CD4-positive, alpha-beta memory T cell (primary cell): ENCODE results near the gene BLM. TPM values are rescaled to one million over a fixed set of nuclear protein-coding genes. Genes with fewer than 3 reads are reported as not detected.
"Not testable (repeated sequence)": the region's sequence is repeated elsewhere in the genome, so short reads cannot be mapped to it uniquely, and the experiment has no call there.

Experiments used
- CTCF ChIA-PET: fragments of 350-600 bp; sonication (Branson Sonifier 250); formaldehyde crosslinking; loops from one replicate; lab custom pipeline; 2021; ENCODE audit warnings: inconsistent platforms; ENCODE audit not compliant: partially characterized antibody; lab: Charles Lee
- POLR2A ChIA-PET: fragments of 350-600 bp; sonication (Branson Sonifier 250); formaldehyde crosslinking; loops from one replicate; lab custom pipeline; 2021; ENCODE audit not compliant: partially characterized antibody; lab: Charles Lee
- DNase-seq, 5 donors: peaks; one replicate each; pipeline versions ENCODE4 v3.0.0 to v3.0.0-alpha.2; 2020 to 2022; ENCODE audit warnings: mixed read lengths in 1 of 5
- H3K27ac ChIP-seq: one replicate; pipeline ENCODE4 v1.7.0; 2013; ENCODE audit warnings: low read depth, low read length
- H3K27me3 ChIP-seq: 2 replicates; pipeline ENCODE4 v1.7.0; 2013; ENCODE audit warnings: mild to moderate bottlenecking, low read length, moderate library complexity; ENCODE audit not compliant: insufficient read depth
- H3K36me3 ChIP-seq: 2 replicates; pipeline ENCODE4 v1.7.0; 2013; ENCODE audit warnings: mild to moderate bottlenecking, low read length, moderate library complexity; ENCODE audit not compliant: insufficient read depth
- H3K4me1 ChIP-seq: 2 replicates; pipeline ENCODE4 v1.7.0; 2013; ENCODE audit warnings: mild to moderate bottlenecking, low read length, moderate library complexity; ENCODE audit not compliant: insufficient read depth
- H3K4me3 ChIP-seq, 2 donors: one replicate each; pipeline ENCODE4 v1.7.0; 2013; ENCODE audit warnings: low read length in 2 of 2, mild to moderate bottlenecking in 1 of 2
- H3K9me3 ChIP-seq, 2 donors: one replicate each; pipeline ENCODE4 v1.7.0; 2013; ENCODE audit warnings: low read length in 2 of 2, control low read depth in 1 of 2; ENCODE audit not compliant: control insufficient read depth in 1 of 2
- H3K27ac Mint-ChIP-seq, 7 donors: one replicate each; pipeline ENCODE4 v1.8.0; 2020 to 2021; ENCODE audit warnings: mixed read lengths in 7 of 7, mild to moderate bottlenecking in 6 of 7, inconsistent platforms in 3 of 7, moderate library complexity in 3 of 7
- H3K27me3 Mint-ChIP-seq, 2 donors: one replicate each; pipeline ENCODE4 v1.8.0; 2020 to 2021; ENCODE audit warnings: mixed read lengths in 2 of 2
- H3K36me3 Mint-ChIP-seq, 2 donors: one replicate each; pipeline ENCODE4 v1.8.0; 2020 to 2021; ENCODE audit warnings: mixed read lengths in 2 of 2, inconsistent platforms in 1 of 2, mild to moderate bottlenecking in 1 of 2
- H3K4me1 Mint-ChIP-seq, 4 donors: one replicate each; pipeline ENCODE4 v1.8.0; 2020 to 2021; ENCODE audit warnings: mixed read lengths in 4 of 4, mild to moderate bottlenecking in 1 of 4
- H3K4me3 Mint-ChIP-seq, 8 donors: one replicate each; pipeline ENCODE4 v1.8.0; 2020 to 2021; ENCODE audit warnings: mixed read lengths in 8 of 8, mild to moderate bottlenecking in 7 of 8, moderate library complexity in 6 of 8, inconsistent platforms in 3 of 8
- H3K9me3 Mint-ChIP-seq, 8 donors: one replicate each; pipeline ENCODE4 v1.8.0; 2020 to 2021; ENCODE audit warnings: mixed read lengths in 8 of 8, mild to moderate bottlenecking in 5 of 8, inconsistent platforms in 3 of 8, moderate library complexity in 1 of 8
- intact Hi-C: fragments of 100-400 bp; cut with micrococcal nuclease; formaldehyde crosslinking; loops from one replicate; pipeline ENCODE4 v1.15.1; 2023
- polyA plus RNA-seq, 2 donors: library from polyadenylated mRNA; unstranded; fragments of 300-500 nt; fragmentation: Illumina TruSeq; gene quantifications; one replicate each; pipeline ENCODE4 v1.2.3, GENCODE V29; 2021
- total RNA-seq, 2 experiments: library from RNA; stranded (reverse); gene quantifications; one replicate each; pipeline ENCODE4 v1.2.3, GENCODE V29; 2021

BLM gene
- total and polyA plus RNA-seq, 4 experiments from 2014 or later = 1.2 to 8.9 (median 6.0) TPM

GRCh38 chr15:90683876-90684275, 33.3 kb upstream of the BLM start:
- ChIA-PET CTCF (no interaction called here), POLR2A (no interaction called here)
- no peak for DNase-seq
- H3K27me3 Mint-ChIP-seq = peaks cover 0 to 2% of the 10 kb centered on the region in 2 donors
- intact Hi-C loops = no loop called here
- H3K4me3 ChIP-seq = no peak overlapping the region
- no peak overlapping the region for H3K4me3 Mint-ChIP-seq
- no peaks in the 10 kb centered on the region for H3K27me3 ChIP-seq
- H3K9me3 Mint-ChIP-seq = peaks cover 0 to 4% (median 0%) of the 10 kb centered on the region in 8 donors
- H3K9me3 ChIP-seq = no peaks in the 10 kb centered on the region
- peaks cover 21% of the 10 kb centered on the region for H3K4me1 ChIP-seq
- H3K4me1 Mint-ChIP-seq = peaks cover 13 to 23% (median 15%) of the 10 kb centered on the region in 4 donors
- H3K27ac ChIP-seq = no peak overlapping the region
- H3K36me3 ChIP-seq = no peaks in the 10 kb centered on the region
- no peaks in the 10 kb centered on the region for H3K36me3 Mint-ChIP-seq
- H3K27ac Mint-ChIP-seq = no peak overlapping the region

- H3K27ac Mint-ChIP-seq = no peak overlapping the region
- no peak overlapping the region for H3K4me3 ChIP-seq
- no peaks in the 10 kb centered on the region for H3K27me3 ChIP-seq
- ChIA-PET POLR2A (no interaction called here), CTCF (no interaction called here)
- H3K4me1 ChIP-seq = peaks cover 17% of the 10 kb centered on the region
- intact Hi-C loops = no loop called here
- no peak overlapping the region for H3K27ac ChIP-seq
- no peaks in the 10 kb centered on the region for H3K9me3 ChIP-seq
- no peak overlapping the region for H3K4me3 Mint-ChIP-seq
- peaks cover 11 to 19% (median 12%) of the 10 kb centered on the region in 4 donors for H3K4me1 Mint-ChIP-seq
- H3K36me3 ChIP-seq = no peaks in the 10 kb centered on the region
- H3K36me3 Mint-ChIP-seq = no peaks in the 10 kb centered on the region
- H3K9me3 Mint-ChIP-seq = peaks cover 0 to 4% (median under 1%) of the 10 kb centered on the region in 8 donors
- DNase-seq = no peak
- H3K27me3 Mint-ChIP-seq = peaks cover 0 to 2% of the 10 kb centered on the region in 2 donors
Observed at GRCh38 chr15:90684281-90684680, 32.9 kb upstream of the BLM start.

- Histone ChIP-seq H3K27me3 (no peaks in the 10 kb centered on the region), H3K4me1 (peaks cover 16% of the 10 kb centered on the region), H3K27ac (no peak overlapping the region), H3K36me3 (no peaks in the 10 kb centered on the region), H3K9me3 (no peaks in the 10 kb centered on the region), H3K4me3 (no peak overlapping the region)
- Mint-ChIP-seq H3K27me3 (peaks cover 0 to 2% of the 10 kb centered on the region in 2 donors), H3K4me3 (no peak overlapping the region), H3K27ac (peak overlapping the region in 3 of 7 donors; percentile 5 to 69 (median 53)), H3K36me3 (no peaks in the 10 kb centered on the region), H3K4me1 (peaks cover 11 to 19% (median 11%) of the 10 kb centered on the region in 4 donors), H3K9me3 (peaks cover 0 to 6% (median 2%) of the 10 kb centered on the region in 8 donors)
- POLR2A ChIA-PET = interaction anchor here (1.8 kb wide), 1 partner anchor 31 kb away, joined by 5 read pairs; the partner anchor contains the start of gene BLM
- intact Hi-C loops = no loop called here
- CTCF ChIA-PET = no interaction called here
- no peak for DNase-seq
Observed at GRCh38 chr15:90685591-90686434, 31.3 kb upstream of the BLM start.

- Mint-ChIP-seq H3K9me3 (peaks cover 0 to 6% (median 2%) of the 10 kb centered on the region in 8 donors), H3K27ac (peak overlapping the region in 6 of 7 donors; percentile 5 to 67 (median 36)), H3K27me3 (peaks cover 0 to 1% of the 10 kb centered on the region in 2 donors), H3K4me3 (peak overlapping the region in 4 of 8 donors; percentile 7 to 59 (median 14)), H3K4me1 (peaks cover 11 to 19% (median 11%) of the 10 kb centered on the region in 4 donors), H3K36me3 (no peaks in the 10 kb centered on the region)
- ChIA-PET CTCF (no interaction called here), POLR2A (interaction anchor here (1.8 kb wide), 1 partner anchor 30 kb away, joined by 5 read pairs; the partner anchor contains the start of gene BLM)
- no peak overlapping the region for H3K27ac ChIP-seq
- no peaks in the 10 kb centered on the region for H3K27me3 ChIP-seq
- intact Hi-C loops = no loop called here
- peaks cover 16% of the 10 kb centered on the region for H3K4me1 ChIP-seq
- no peaks in the 10 kb centered on the region for H3K36me3 ChIP-seq
- H3K4me3 ChIP-seq = no peak overlapping the region
- peak in 4 of 5 donors; percentile 32 to 58 (median 42) for DNase-seq
- H3K9me3 ChIP-seq = no peaks in the 10 kb centered on the region
Observed at GRCh38 chr15:90686435-90687218, 30.5 kb upstream of the BLM start.

- DNase-seq, H3K27ac Mint-ChIP-seq, H3K27ac ChIP-seq, H3K36me3 ChIP-seq, H3K27me3 ChIP-seq, H3K9me3 ChIP-seq, H3K9me3 Mint-ChIP-seq, H3K27me3 Mint-ChIP-seq, POLR2A ChIA-PET, H3K4me3 Mint-ChIP-seq, intact Hi-C loops, H3K4me3 ChIP-seq, H3K36me3 Mint-ChIP-seq: not testable (repeated sequence)
- H3K4me1 ChIP-seq = peaks cover 16% of the 10 kb centered on the region
- peaks cover 11 to 18% (median 12%) of the 10 kb centered on the region in 4 donors for H3K4me1 Mint-ChIP-seq
- CTCF ChIA-PET = interaction anchor here (0.6 to 8.9 kb wide), 3 partner anchors 10 to 471 kb away, joined by 3 to 70 read pairs (median 3); no protein-coding TSS in a partner anchor
Observed at GRCh38 chr15:90689326-90689961, 27.7 kb upstream of the BLM start.

- POLR2A ChIA-PET = interaction anchor here (1.0 kb wide), 1 partner anchor 34 kb away, joined by 3 read pairs; no protein-coding TSS in a partner anchor
- H3K36me3 Mint-ChIP-seq = no peaks in the 10 kb centered on the region
- H3K4me1 ChIP-seq = peaks cover 15% of the 10 kb centered on the region
Observed at GRCh38 chr15:90690585-90690984, 26.6 kb upstream of the BLM start.

More at GRCh38 chr15:90690585-90690984, 26.6 kb upstream of the BLM start:
- H3K27me3 Mint-ChIP-seq = no peaks in the 10 kb centered on the region
- CTCF ChIA-PET = interaction anchor here (8.9 kb wide), 1 partner anchor 42 kb away, joined by 70 read pairs; no protein-coding TSS in a partner anchor
- DNase-seq = no peak
- H3K4me1 Mint-ChIP-seq = peaks cover 8 to 14% (median 12%) of the 10 kb centered on the region in 4 donors
- Histone ChIP-seq H3K27ac (no peak overlapping the region), H3K9me3 (no peaks in the 10 kb centered on the region), H3K36me3 (no peaks in the 10 kb centered on the region), H3K27me3 (no peaks in the 10 kb centered on the region), H3K4me3 (no peak overlapping the region)
- peaks cover 0 to 6% (median 2%) of the 10 kb centered on the region in 8 donors for H3K9me3 Mint-ChIP-seq
- H3K4me3 Mint-ChIP-seq = no peak overlapping the region
- no peak overlapping the region for H3K27ac Mint-ChIP-seq
- intact Hi-C loops = no loop called here
